IMR-90 (cell line): ENCODE measurements around the gene CERS6. TPM values are rescaled to one million over a fixed set of nuclear protein-coding genes. Genes with fewer than 3 reads are reported as not detected.

Source experiments
- ATAC-seq: fragments of 200-7000 bp; cut with Tn5 transposase; 2 replicates; pipeline ENCODE4 v1.9.1; 2020; ENCODE audit warnings: low read depth, mild to moderate bottlenecking, moderate library complexity
- BruUV-seq: library from RNA; stranded (reverse); fragments of 400-500 nt; replicated peaks from 2 replicates; lab custom pipeline; 2021; lab: Mats Ljungman, UMichigan
- CTCF ChIA-PET: fragments of 300-600 bp; formaldehyde crosslinking; extraction: SDS; loops from one replicate; lab custom pipeline; 2021; ENCODE audit warnings: antibody characterized with exemption; lab: Yijun Ruan, JAX
- POLR2A ChIA-PET: fragments of 300-600 bp; sonication (Branson Sonifier 250); formaldehyde crosslinking; loops from one replicate; lab custom pipeline; 2022; ENCODE audit warnings: antibody characterized with exemption; ENCODE audit not compliant: unreplicated experiment; lab: Charles Lee
- DNase-seq: peaks from one replicate; pipeline ENCODE4 v3.0.0; 2013
- H2AFZ ChIP-seq: replicated peaks from 2 replicates; pipeline ENCODE3; 2013; ENCODE audit warnings: low read length, mild to moderate bottlenecking; ENCODE audit not compliant: poor library complexity
- H2AK5ac ChIP-seq: 2 replicates; pipeline ENCODE4 v1.6.1; 2013; ENCODE audit warnings: low read depth, low read length, inconsistent platforms
- H2AK9ac ChIP-seq: replicated peaks from 2 replicates; pipeline ENCODE3; 2013; ENCODE audit warnings: mild to moderate bottlenecking, low read depth, low read length, moderate library complexity; ENCODE audit not compliant: poor library complexity
- H2BK120ac ChIP-seq: 2 replicates; pipeline ENCODE4 v1.6.1; 2013; ENCODE audit warnings: low read depth, low read length, inconsistent platforms
- H2BK15ac ChIP-seq: 3 replicates; pipeline ENCODE4 v1.6.1; 2013; ENCODE audit warnings: low read depth, low read length, inconsistent platforms
- H2BK20ac ChIP-seq: 2 replicates; pipeline ENCODE4 v1.6.1; 2013; ENCODE audit warnings: low read depth, mild to moderate bottlenecking, inconsistent platforms, low read length, moderate library complexity
- H2BK5ac ChIP-seq: 2 replicates; pipeline ENCODE4 v1.6.1; 2013; ENCODE audit warnings: mild to moderate bottlenecking, low read depth, low read length, inconsistent platforms; ENCODE audit not compliant: poor library complexity, severe bottlenecking
- H3K14ac ChIP-seq: replicated peaks from 2 replicates; pipeline ENCODE4 v1.6.1; 2013; ENCODE audit warnings: low read depth, low read length, inconsistent platforms
- H3K18ac ChIP-seq: 2 replicates; pipeline ENCODE4 v1.6.1; 2013; ENCODE audit warnings: low read depth, low read length, control low read depth
- H3K23ac ChIP-seq: 2 replicates; pipeline ENCODE4 v1.6.1; 2013; ENCODE audit warnings: low read depth, low read length, inconsistent platforms
- H3K27ac ChIP-seq: 2 replicates; pipeline ENCODE4 v1.5.1; 2013; ENCODE audit warnings: mild to moderate bottlenecking, control low read depth, low read length; ENCODE audit not compliant: insufficient read depth
- H3K27me3 ChIP-seq: 2 replicates; pipeline ENCODE4 v1.6.1; 2013; ENCODE audit warnings: low read length; ENCODE audit not compliant: control insufficient read depth, insufficient read depth
- H3K36me3 ChIP-seq: 2 replicates; pipeline ENCODE4 v1.6.1; 2013; ENCODE audit warnings: low read length, mixed read lengths; ENCODE audit not compliant: control insufficient read depth, insufficient read depth
- H3K4ac ChIP-seq: 2 replicates; pipeline ENCODE4 v1.6.1; 2013; ENCODE audit warnings: low read depth, low read length, inconsistent platforms
- H3K4me1 ChIP-seq: 2 replicates; pipeline ENCODE4 v1.6.1; 2013; ENCODE audit warnings: low read length, mixed read lengths; ENCODE audit not compliant: control insufficient read depth, insufficient read depth
- H3K4me2 ChIP-seq: 2 replicates; pipeline ENCODE4 v1.6.1; 2013; ENCODE audit warnings: low read depth, mild to moderate bottlenecking, control low read depth, low read length, moderate library complexity
- H3K4me3 ChIP-seq: 2 replicates; pipeline ENCODE4 v1.5.1; 2013; ENCODE audit warnings: low read depth, mild to moderate bottlenecking, control low read depth, low read length, moderate library complexity; ENCODE audit not compliant: insufficient read depth
- H3K56ac ChIP-seq: 2 replicates; pipeline ENCODE4 v1.6.1; 2013; ENCODE audit warnings: low read length, inconsistent platforms; ENCODE audit not compliant: insufficient read depth; ENCODE audit errors: extremely low read depth
- H3K79me1 ChIP-seq, 2 experiments: 2 replicates each; pipeline ENCODE4 v1.6.1; 2013; ENCODE audit warnings: low read length in 2 of 2, inconsistent platforms in 1 of 2, low read depth in 1 of 2
- H3K9ac ChIP-seq: 2 replicates; pipeline ENCODE4 v1.6.1; 2013; ENCODE audit warnings: low read depth, low read length, control low read depth
- H3K9me1 ChIP-seq: 2 replicates; pipeline ENCODE4 v1.6.1; 2013; ENCODE audit warnings: low read length, inconsistent platforms; ENCODE audit not compliant: insufficient read depth
- H3K9me3 ChIP-seq: 2 replicates; pipeline ENCODE4 v1.6.1; 2013; ENCODE audit warnings: low read length; ENCODE audit not compliant: control insufficient read depth, insufficient read depth
- H4K20me1 ChIP-seq: 2 replicates; pipeline ENCODE4 v1.6.1; 2013; ENCODE audit warnings: low read length, inconsistent platforms; ENCODE audit not compliant: insufficient read depth
- H4K5ac ChIP-seq: 2 replicates; pipeline ENCODE4 v1.6.1; 2013; ENCODE audit warnings: mild to moderate bottlenecking, low read depth, low read length, control low read depth
- H4K8ac ChIP-seq, 2 experiments: 2 replicates each; pipeline ENCODE4 v1.6.1; 2013; ENCODE audit warnings: low read depth in 2 of 2, low read length in 2 of 2, control low read depth in 1 of 2, inconsistent platforms in 1 of 2
- H4K91ac ChIP-seq: 2 replicates; pipeline ENCODE4 v1.6.1; 2013; ENCODE audit warnings: low read depth, low read length, inconsistent platforms; ENCODE audit not compliant: insufficient read depth
- USF2 ChIP-seq: fragments of 150-350 bp; IDR thresholded peaks from 2 replicates; pipeline ENCODE4 v1.6.1; 2017; ENCODE audit warnings: mild to moderate bottlenecking, antibody characterized with exemption, low read length, low read depth
- WGBS, 2 experiments: methylation state at CpG; one replicate each; pipeline versions ENCODE4 v1.1.5 to v1.1.7; 2013; ENCODE audit warnings: missing lambda C conversion rate in 2 of 2; ENCODE audit not compliant: insufficient read length in 1 of 2; ENCODE audit errors: extremely low coverage in 2 of 2; 5-methylcytosine and 5-hydroxymethylcytosine counted together
- dilution Hi-C: fragments of 300-500 bp; cut with HindIII; formaldehyde crosslinking; loops from one replicate; pipeline ENCODE4 v1.14.3; 2018; ENCODE audit warnings: low sequenced_read_pairs; ENCODE audit not compliant: unreplicated experiment
- in situ Hi-C: fragments of 300-500 bp; cut with MboI; formaldehyde crosslinking; loops from 3 replicates; pipeline ENCODE4 v1.14.3; 2019; ENCODE audit warnings: low sequenced_read_pairs, inconsistent platforms, mixed read lengths
- intact Hi-C: fragments of 100-400 bp; cut with micrococcal nuclease; formaldehyde crosslinking; loops from 2 replicates; pipeline ENCODE4 v1.10.0; 2022
- polyA plus RNA-seq, 3 experiments: library from polyadenylated mRNA; depleted of rRNA; stranded (reverse); fragments of >200 nt; gene quantifications; 2 replicates each; pipeline ENCODE4 v1.2.3, GENCODE V29; 2012; ENCODE audit warnings: low replicate concordance in 1 of 3
- total RNA-seq: library from RNA; depleted of rRNA; stranded (reverse); fragments of >200 nt; gene quantifications from 2 replicates; pipeline ENCODE4 v1.2.3, GENCODE V29; 2012

The CERS6 gene
- total and polyA plus RNA-seq, 2 of the 4 experiments (the other 2 are of a cell fraction): 2.1 to 5.7 TPM

DNA sequence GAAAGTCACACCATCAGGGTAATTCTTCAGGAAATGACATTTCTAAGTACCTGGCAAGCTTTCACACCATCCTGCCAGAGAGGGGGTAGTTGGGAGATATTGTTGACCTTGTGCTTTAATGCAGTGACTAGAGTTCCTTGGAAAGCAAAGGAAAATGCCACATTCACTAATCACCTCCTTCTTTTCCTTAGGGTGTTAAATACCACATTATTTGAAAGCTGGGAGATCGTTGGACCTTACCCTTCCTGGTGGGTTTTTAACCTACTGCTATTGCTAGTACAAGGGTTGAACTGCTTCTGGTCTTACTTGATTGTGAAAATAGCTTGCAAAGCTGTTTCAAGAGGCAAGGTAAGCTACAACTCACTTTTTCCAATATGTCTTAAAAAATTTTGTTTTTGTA is 309.3 kb downstream of the CERS6 start:
- H2AK5ac ChIP-seq: no peak overlapping the region
- no peak overlapping the region for H3K4me3 ChIP-seq
- ChIA-PET POLR2A (no interaction called here), CTCF (no interaction called here)
- intact Hi-C loops (no loop called here), dilution Hi-C loops (no loop called here), in situ Hi-C loops (no loop called here)
- no peak overlapping the region for H2BK120ac ChIP-seq
- no peak overlapping the region for H4K91ac ChIP-seq
- no peak overlapping the region for H3K4ac ChIP-seq
- H3K27ac ChIP-seq: no peak overlapping the region
- DNase-seq (no peak), ATAC-seq (no peak)
- no peak overlapping the region for H2BK15ac ChIP-seq
- no peak overlapping the region for H3K9ac ChIP-seq
- no peak overlapping the region for H3K56ac ChIP-seq
- no peak overlapping the region for H3K23ac ChIP-seq
- no peak overlapping the region for H3K4me2 ChIP-seq
- no peak overlapping the region for H3K18ac ChIP-seq
- WGBS, 2 experiments: no CpG with 5 or more reads among the region's 1 CpG
- H3K79me1 ChIP-seq: no peaks in the 10 kb centered on the region
- no peaks in the 10 kb centered on the region for H3K36me3 ChIP-seq
- no peaks in the 10 kb centered on the region for H3K27me3 ChIP-seq
- H4K5ac ChIP-seq: no peak overlapping the region
- no peaks in the 10 kb centered on the region for H4K20me1 ChIP-seq
- H3K14ac ChIP-seq: no peak overlapping the region
- H2BK5ac ChIP-seq: no peak overlapping the region
- H3K9me1 ChIP-seq: no peaks in the 10 kb centered on the region
- H2AK9ac ChIP-seq: no peak overlapping the region
- no TSS peak for BruUV-seq
- no peaks in the 10 kb centered on the region for H3K4me1 ChIP-seq
- no peak overlapping the region for H2AFZ ChIP-seq
- H2BK20ac ChIP-seq: no peak overlapping the region
- H3K9me3 ChIP-seq: no peaks in the 10 kb centered on the region
- no peak for TF ChIP-seq USF2
- no peak overlapping the region for H4K8ac ChIP-seq
